Muscle of leg (tissue), 11 donors: ENCODE measurements around the gene TMEM109. TPM values are rescaled to one million over a fixed set of nuclear protein-coding genes. Genes with fewer than 3 reads are reported as not detected.

Source experiments
- DNase-seq: peaks from one replicate; pipeline ENCODE4 v3.0.0; 2013
- H3K27ac ChIP-seq: one replicate; pipeline ENCODE4 v1.5.1; 2013; ENCODE audit warnings: mild to moderate bottlenecking, low read length, control low read depth
- H3K27me3 ChIP-seq: one replicate; pipeline ENCODE4 v1.6.1; 2013; ENCODE audit warnings: low read length; ENCODE audit not compliant: control insufficient read depth, insufficient read depth
- H3K36me3 ChIP-seq: one replicate; pipeline ENCODE4 v1.6.1; 2013; ENCODE audit warnings: low read length; ENCODE audit not compliant: control insufficient read depth, insufficient read depth
- H3K4me1 ChIP-seq: one replicate; pipeline ENCODE4 v1.6.1; 2013; ENCODE audit warnings: low read length; ENCODE audit not compliant: control insufficient read depth, insufficient read depth
- H3K4me3 ChIP-seq: one replicate; pipeline ENCODE4 v1.5.1; 2013; ENCODE audit warnings: low read length, control low read depth
- H3K9me3 ChIP-seq: replicated peaks from 2 replicates; pipeline ENCODE4 v1.6.1; 2013; ENCODE audit warnings: low read depth, low read length; ENCODE audit not compliant: control insufficient read depth
- WGBS: methylation state at CpG from one replicate; pipeline ENCODE4 v1.1.5; 2013; ENCODE audit warnings: missing lambda C conversion rate; ENCODE audit not compliant: insufficient coverage; 5-methylcytosine and 5-hydroxymethylcytosine counted together
- polyA plus RNA-seq, 8 donors: library from polyadenylated mRNA; unstranded; fragments of 120-200 nt; gene quantifications; one replicate each; pipeline versions ENCODE4 v1.2.1 to v1.2.3, GENCODE V29; 2013; ENCODE audit warnings: inconsistent platforms in 1 of 8, low replicate concordance in 1 of 8; ENCODE audit not compliant: insufficient read length in 8 of 8, insufficient read depth in 1 of 8
- total RNA-seq: library from RNA; stranded (reverse); fragments of 120-200 nt; gene quantifications from one replicate; pipeline ENCODE4 v1.2.4, GENCODE V29; 2013

The TMEM109 gene
- total and polyA plus RNA-seq, 9 donors, result 33.3 to 118 (median 110) TPM

- no peak overlapping the region for H3K27ac ChIP-seq
- H3K27me3 ChIP-seq, result no peaks in the 10 kb centered on the region
- DNase-seq, result no peak
- no peak overlapping the region for H3K4me3 ChIP-seq
- no peaks in the 10 kb centered on the region for H3K36me3 ChIP-seq
- no peaks in the 10 kb centered on the region for H3K9me3 ChIP-seq
- peaks cover 58% of the 10 kb centered on the region for H3K4me1 ChIP-seq
- WGBS, result 27% methylated on average over 1 of the region's 3 CpGs
Measured at GRCh38 chr11:60870276-60870675, 43.7 kb upstream of the TMEM109 start.

- H3K4me1 ChIP-seq, result peaks cover 64% of the 10 kb centered on the region
- DNase-seq, result no peak
- 80% methylated on average over 13 of the region's 13 CpGs for WGBS
- no peak overlapping the region for H3K27ac ChIP-seq
- H3K36me3 ChIP-seq, result no peaks in the 10 kb centered on the region
- no peak overlapping the region for H3K4me3 ChIP-seq
- H3K27me3 ChIP-seq, result no peaks in the 10 kb centered on the region
- H3K9me3 ChIP-seq, result no peaks in the 10 kb centered on the region
Measured at GRCh38 chr11:60870733-60871377, 43.1 kb upstream of the TMEM109 start.

GRCh38 chr11:60871378-60872061, 42.4 kb upstream of the TMEM109 start:
- Histone ChIP-seq H3K4me1 (peaks cover 70% of the 10 kb centered on the region), H3K27me3 (no peaks in the 10 kb centered on the region), H3K36me3 (no peaks in the 10 kb centered on the region), H3K4me3 (no peak overlapping the region), H3K27ac (no peak overlapping the region), H3K9me3 (no peaks in the 10 kb centered on the region)
- 60% methylated on average over 1 of the region's 7 CpGs for WGBS
- DNase-seq, result no peak

GRCh38 chr11:60872124-60872960, 41.6 kb upstream of the TMEM109 start:
- WGBS, result 91% methylated on average over 4 of the region's 6 CpGs
- Histone ChIP-seq H3K4me1 (peaks cover 73% of the 10 kb centered on the region), H3K9me3 (no peaks in the 10 kb centered on the region), H3K27me3 (no peaks in the 10 kb centered on the region), H3K27ac (no peak overlapping the region), H3K4me3 (no peak overlapping the region), H3K36me3 (peaks cover 3% of the 10 kb centered on the region)
- peak; percentile 90 for DNase-seq

GRCh38 chr11:60872961-60873524, 40.9 kb upstream of the TMEM109 start:
- Histone ChIP-seq H3K4me3 (no peak overlapping the region), H3K27me3 (no peaks in the 10 kb centered on the region), H3K9me3 (no peaks in the 10 kb centered on the region), H3K36me3 (peaks cover 3% of the 10 kb centered on the region), H3K27ac (no peak overlapping the region), H3K4me1 (peaks cover 71% of the 10 kb centered on the region)
- no peak for DNase-seq
- 64% methylated on average over 12 of the region's 16 CpGs for WGBS

GRCh38 chr11:60873533-60873932, 40.4 kb upstream of the TMEM109 start:
- no peaks in the 10 kb centered on the region for H3K9me3 ChIP-seq
- no peak overlapping the region for H3K4me3 ChIP-seq
- peaks cover 71% of the 10 kb centered on the region for H3K4me1 ChIP-seq
- no peaks in the 10 kb centered on the region for H3K27me3 ChIP-seq
- no peak overlapping the region for H3K27ac ChIP-seq
- 85% methylated on average over 8 of the region's 12 CpGs for WGBS
- DNase-seq, result no peak
- peaks cover 3% of the 10 kb centered on the region for H3K36me3 ChIP-seq

GRCh38 chr11:60874421-60875365, 39.3 kb upstream of the TMEM109 start:
- Histone ChIP-seq H3K4me3 (no peak overlapping the region), H3K9me3 (no peaks in the 10 kb centered on the region), H3K36me3 (peaks cover 9% of the 10 kb centered on the region), H3K27me3 (no peaks in the 10 kb centered on the region), H3K27ac (peak overlapping the region; percentile 72), H3K4me1 (peaks cover 75% of the 10 kb centered on the region)
- no peak for DNase-seq
- 68% methylated on average over 7 of the region's 13 CpGs for WGBS

GRCh38 chr11:60875366-60876167, 38.4 kb upstream of the TMEM109 start:
- DNase-seq, result peak; percentile 55

GRCh38 chr11:60876168-60876485, 37.8 kb upstream of the TMEM109 start:
- WGBS, result 94% methylated on average over 2 of the region's 2 CpGs
- DNase-seq, result no peak

More at GRCh38 chr11:60875366-60876167, 38.4 kb upstream of the TMEM109 start:
- Histone ChIP-seq H3K36me3 (peaks cover 15% of the 10 kb centered on the region), H3K9me3 (no peaks in the 10 kb centered on the region), H3K27me3 (no peaks in the 10 kb centered on the region), H3K4me3 (no peak overlapping the region), H3K4me1 (peaks cover 74% of the 10 kb centered on the region), H3K27ac (peak overlapping the region; percentile 72)
- 40% methylated on average over 3 of the region's 7 CpGs for WGBS

More at GRCh38 chr11:60876168-60876485, 37.8 kb upstream of the TMEM109 start:
- no peaks in the 10 kb centered on the region for H3K27me3 ChIP-seq
- H3K4me3 ChIP-seq, result no peak overlapping the region
- H3K36me3 ChIP-seq, result peaks cover 15% of the 10 kb centered on the region
- H3K4me1 ChIP-seq, result peaks cover 68% of the 10 kb centered on the region
- H3K27ac ChIP-seq, result peak overlapping the region; percentile 72
- no peaks in the 10 kb centered on the region for H3K9me3 ChIP-seq
